Astrocyte of the cerebellum (primary cell): ENCODE results near the gene HSPE1.
"Not testable (repeated sequence)": the region's sequence is repeated elsewhere in the genome, so short reads cannot be mapped to it uniquely, and the experiment has no call there.

ENCODE experiments used
- DNase-seq: peaks from one replicate; pipeline ENCODE4 v3.0.0-alpha.2; 2011; ENCODE audit warnings: low read depth
- H3K4me3 ChIP-seq: 2 replicates; pipeline ENCODE4 v1.5.1; 2011; ENCODE audit warnings: mild to moderate bottlenecking, low read depth, low read length, moderate library complexity
- in situ Hi-C: cut with HindIII; loops from 2 replicates; pipeline ENCODE4 v1.10.0; 2017; ENCODE audit warnings: low sequenced_read_pairs
- TF ChIP-seq, protein P1 (sequence below): IDR thresholded peaks from 2 replicates; pipeline ENCODE4 v1.5.1; 2012; ENCODE audit warnings: low read length, low read depth, moderate library complexity, mild to moderate bottlenecking; ENCODE audit errors: missing control alignments

Gene HSPE1

DNA sequence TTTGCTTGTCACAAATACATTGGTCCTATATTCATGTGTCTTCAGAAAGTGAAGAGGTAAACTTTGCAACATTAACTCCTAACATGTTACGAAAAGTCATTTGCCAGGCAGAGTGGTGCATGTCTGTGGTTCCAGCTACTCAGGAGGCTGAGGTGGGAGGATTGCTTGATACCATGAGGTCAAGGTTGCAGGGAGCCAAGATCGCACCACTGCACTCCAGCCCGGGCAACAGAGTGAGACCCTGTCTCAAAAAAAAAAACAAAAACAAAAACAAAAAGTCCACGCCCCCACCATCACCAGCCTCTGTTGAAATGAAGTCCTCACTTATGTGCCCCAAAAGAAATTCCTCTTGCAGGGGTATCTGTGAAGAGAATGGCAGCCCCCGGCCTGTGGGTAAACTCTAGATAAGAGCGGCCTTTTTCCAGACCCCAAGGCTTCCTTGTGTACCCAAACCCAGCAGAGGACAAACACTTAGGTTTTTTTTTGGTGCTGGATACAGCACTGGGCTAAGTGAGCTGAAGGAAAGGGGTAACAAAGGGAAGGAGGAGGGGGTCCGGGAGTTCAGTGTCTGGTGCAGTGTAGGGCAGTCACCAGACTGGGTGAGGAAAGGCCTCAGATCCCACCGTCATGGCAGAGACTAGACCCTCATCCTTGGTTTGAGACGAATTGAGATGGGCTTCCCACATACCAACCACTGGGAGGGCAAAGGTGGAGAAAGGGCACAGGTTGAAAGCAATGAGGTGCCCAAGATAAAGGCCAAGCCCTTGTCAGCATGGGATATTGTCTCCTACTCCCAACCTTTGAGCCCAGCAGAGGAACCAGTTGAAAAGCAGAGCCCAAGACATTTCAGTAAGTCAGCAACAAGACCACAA lies 19.8 kb upstream of the HSPE1 start:
- no peak for DNase-seq
- no peak overlapping the region for H3K4me3 ChIP-seq
- in situ Hi-C loops: no loop called here
- TF ChIP-seq, protein P1, sequence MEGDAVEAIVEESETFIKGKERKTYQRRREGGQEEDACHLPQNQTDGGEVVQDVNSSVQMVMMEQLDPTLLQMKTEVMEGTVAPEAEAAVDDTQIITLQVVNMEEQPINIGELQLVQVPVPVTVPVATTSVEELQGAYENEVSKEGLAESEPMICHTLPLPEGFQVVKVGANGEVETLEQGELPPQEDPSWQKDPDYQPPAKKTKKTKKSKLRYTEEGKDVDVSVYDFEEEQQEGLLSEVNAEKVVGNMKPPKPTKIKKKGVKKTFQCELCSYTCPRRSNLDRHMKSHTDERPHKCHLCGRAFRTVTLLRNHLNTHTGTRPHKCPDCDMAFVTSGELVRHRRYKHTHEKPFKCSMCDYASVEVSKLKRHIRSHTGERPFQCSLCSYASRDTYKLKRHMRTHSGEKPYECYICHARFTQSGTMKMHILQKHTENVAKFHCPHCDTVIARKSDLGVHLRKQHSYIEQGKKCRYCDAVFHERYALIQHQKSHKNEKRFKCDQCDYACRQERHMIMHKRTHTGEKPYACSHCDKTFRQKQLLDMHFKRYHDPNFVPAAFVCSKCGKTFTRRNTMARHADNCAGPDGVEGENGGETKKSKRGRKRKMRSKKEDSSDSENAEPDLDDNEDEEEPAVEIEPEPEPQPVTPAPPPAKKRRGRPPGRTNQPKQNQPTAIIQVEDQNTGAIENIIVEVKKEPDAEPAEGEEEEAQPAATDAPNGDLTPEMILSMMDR: no peak

DNA sequence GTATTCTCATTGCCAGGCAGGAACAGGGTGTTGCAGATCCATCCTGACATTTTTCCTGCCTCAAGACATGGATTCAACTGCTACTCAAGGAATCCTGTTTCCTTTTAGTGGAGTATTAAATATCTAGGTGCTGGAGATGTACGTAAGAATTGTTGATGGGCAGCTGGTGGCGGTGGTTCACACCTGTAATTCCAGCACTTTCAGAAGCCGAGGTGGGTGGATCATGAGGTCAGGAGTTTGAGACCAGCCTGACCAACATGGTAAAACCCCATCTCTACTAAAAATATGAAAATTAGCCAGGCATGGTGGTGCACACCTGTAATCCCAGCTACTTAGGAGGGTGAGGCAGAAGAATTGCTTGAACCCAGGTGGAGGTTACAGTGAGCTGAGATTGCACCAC lies 15.9 kb upstream of the HSPE1 start:
- DNase-seq, in situ Hi-C loops, H3K4me3 ChIP-seq: not testable (repeated sequence)

DNA sequence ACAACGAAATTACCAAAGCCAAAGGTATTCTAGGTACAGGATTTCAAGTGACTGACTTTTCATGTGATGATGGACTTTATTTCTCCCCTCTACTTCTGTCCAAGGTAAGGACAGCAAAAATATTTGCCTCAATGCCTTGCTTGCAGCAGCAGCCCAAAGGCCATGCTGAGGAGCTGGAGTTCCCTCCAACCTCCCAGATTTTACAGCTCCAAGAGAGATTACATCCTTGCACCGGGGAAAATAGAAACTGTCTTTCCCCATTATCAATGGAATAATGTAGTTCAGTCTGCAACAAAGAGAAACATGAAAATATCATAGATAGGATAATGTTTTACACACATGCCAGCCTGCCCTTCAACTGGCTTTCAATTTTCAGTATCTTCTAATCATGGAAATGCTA lies 14.0 kb upstream of the HSPE1 start:
- TF ChIP-seq, protein P1: no peak
- in situ Hi-C loops: no loop called here
- DNase-seq: no peak
- no peak overlapping the region for H3K4me3 ChIP-seq

DNA sequence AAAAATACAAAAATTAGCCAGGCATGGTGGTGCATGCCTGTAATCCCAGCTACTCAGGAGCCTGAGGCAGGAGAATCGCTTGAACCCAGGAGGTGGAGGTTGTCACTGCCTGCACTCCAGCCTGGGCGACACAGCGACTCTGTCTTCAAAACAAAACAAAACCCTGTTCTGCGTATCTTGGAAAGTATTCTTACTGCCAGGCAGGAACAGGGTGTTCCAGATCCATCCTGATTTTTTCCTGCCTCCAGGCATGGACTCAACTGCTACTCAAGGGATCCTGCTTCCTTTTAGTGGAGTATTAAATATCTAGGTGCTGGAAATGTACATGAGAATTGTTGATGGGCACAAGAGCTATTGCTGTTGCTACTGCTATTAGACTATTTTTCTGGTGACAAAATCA lies 12.8 kb upstream of the HSPE1 start:
- TF ChIP-seq, protein P1: no peak
- no peak for DNase-seq
- in situ Hi-C loops: no loop called here
- no peak overlapping the region for H3K4me3 ChIP-seq

DNA sequence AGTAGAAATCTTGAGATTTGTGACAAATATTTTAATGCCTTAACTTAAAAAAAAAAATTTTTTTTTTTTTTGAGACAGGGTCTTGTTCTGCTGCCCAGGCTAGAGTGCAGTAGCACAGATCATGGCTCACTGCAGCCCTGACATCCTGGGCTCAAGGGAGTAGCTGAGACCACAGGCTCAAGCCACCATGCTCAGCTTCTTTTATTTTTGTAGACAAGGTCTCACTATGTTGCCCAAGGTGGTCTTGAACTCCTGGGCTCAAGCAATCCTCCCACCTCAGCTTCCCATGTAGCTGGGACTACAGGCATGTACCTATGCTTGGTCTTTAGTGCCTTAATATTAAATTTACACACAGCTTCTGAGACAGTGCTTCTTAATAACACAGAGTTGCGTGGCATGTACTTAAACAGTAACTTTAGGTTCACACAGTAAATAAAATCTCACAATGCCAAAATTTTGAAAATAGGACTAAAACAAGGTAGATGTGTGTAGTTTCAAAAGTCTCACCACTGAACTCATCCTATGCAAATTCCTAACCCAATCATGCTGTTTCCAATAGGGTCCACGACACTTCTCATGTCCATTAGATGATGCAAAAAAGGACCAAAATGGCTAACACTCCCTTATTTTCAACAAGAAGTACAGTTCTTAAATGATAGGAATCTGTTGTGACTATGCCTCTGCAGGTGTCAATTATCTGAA lies 4.6 kb upstream of the HSPE1 start:
- no peak overlapping the region for H3K4me3 ChIP-seq
- DNase-seq: no peak
- in situ Hi-C loops: no loop called here
- TF ChIP-seq, protein P1: no peak

DNA sequence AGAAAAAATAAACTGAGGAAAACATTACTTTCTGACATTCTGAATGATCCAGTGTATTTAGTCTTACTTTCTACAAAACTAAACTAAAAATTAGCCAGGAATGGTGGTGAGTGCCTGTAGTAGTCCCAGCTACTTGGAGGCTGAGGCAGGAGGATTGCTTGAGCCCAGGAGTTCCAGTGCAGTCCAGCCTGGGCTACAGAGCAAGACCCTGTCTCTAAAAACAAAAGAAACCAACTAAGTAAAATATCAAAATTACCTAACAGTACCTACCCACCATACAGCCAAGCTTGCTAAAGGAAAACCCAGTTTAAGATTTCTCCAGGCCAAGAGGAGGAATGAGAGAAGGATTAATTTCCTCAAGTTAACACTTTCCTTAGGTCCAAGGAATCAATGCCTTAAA lies 3.5 kb upstream of the HSPE1 start:
- no peak for DNase-seq
- no peak overlapping the region for H3K4me3 ChIP-seq
- TF ChIP-seq, protein P1: no peak
- in situ Hi-C loops: no loop called here

DNA sequence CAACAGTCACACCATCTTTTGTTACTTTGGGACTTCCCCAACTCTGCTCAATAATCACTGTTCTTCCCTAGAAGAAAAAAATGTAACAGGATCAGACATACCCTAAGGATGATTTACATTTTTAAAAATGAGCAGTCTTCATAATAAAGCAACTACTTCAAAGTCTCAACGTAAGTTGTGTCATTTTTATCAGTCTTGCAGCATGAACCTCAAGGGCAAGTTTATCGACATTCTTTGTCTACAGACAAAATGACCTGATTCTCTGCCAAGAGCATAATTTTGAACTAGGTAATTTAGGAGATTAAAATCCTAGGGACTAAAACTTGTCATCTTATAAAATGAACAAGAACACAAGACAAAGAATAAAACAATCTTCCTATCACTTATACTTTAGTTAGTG lies 2.9 kb upstream of the HSPE1 start:
- TF ChIP-seq, protein P1: no peak
- no peak for DNase-seq
- H3K4me3 ChIP-seq: no peak overlapping the region
- in situ Hi-C loops: no loop called here
